HepG2 (cell line): Measurements from ENCODE around the gene P2RY6. TPM values are rescaled to one million over a fixed set of nuclear protein-coding genes. Genes with fewer than 3 reads are reported as not detected.

ENCODE experiments used
- ATRX ChIP-seq: sonication (generic); formaldehyde crosslinking; IDR thresholded peaks from 2 replicates; pipeline ENCODE4 v1.4.0; 2020; ENCODE audit warnings: missing genetic modification reagents, borderline replicate concordance
- CCAR2 ChIP-seq: fragments of 200-400 bp; formaldehyde crosslinking; optimal IDR thresholded peaks from 2 replicates; pipeline ENCODE3; 2018; ENCODE audit warnings: low read depth, mild to moderate bottlenecking, low read length, moderate library complexity
- ELF3 ChIP-seq: IDR thresholded peaks from 2 replicates; pipeline ENCODE4 v1.6.1; 2016; ENCODE audit warnings: missing genetic modification reagents, missing compliant biosample characterization
- KDM1A ChIP-seq: IDR thresholded peaks from 2 replicates; pipeline ENCODE4 v1.6.1; 2016; ENCODE audit warnings: missing compliant biosample characterization
- NBN ChIP-seq: fragments of 450-650 bp; conservative IDR thresholded peaks from 2 replicates; pipeline ENCODE4 v1.6.1; 2017
- RORA ChIP-seq: sonication (generic); formaldehyde crosslinking; IDR thresholded peaks from 2 replicates; pipeline ENCODE4 v1.5.0; 2020; ENCODE audit warnings: mild to moderate bottlenecking, missing genetic modification reagents, moderate library complexity
- SCMH1 ChIP-seq: sonication (generic); formaldehyde crosslinking; IDR thresholded peaks from 2 replicates; pipeline ENCODE4 v1.9.0; 2021; ENCODE audit warnings: missing genetic modification reagents, mild to moderate bottlenecking, borderline replicate concordance
- SMAD9 ChIP-seq: sonication (generic); formaldehyde crosslinking; IDR thresholded peaks from 2 replicates; pipeline ENCODE4 v1.5.1; 2020; ENCODE audit warnings: mild to moderate bottlenecking, missing genetic modification reagents
- SMARCE1 ChIP-seq: fragments of 450-650 bp; IDR thresholded peaks from 2 replicates; pipeline ENCODE4 v1.6.1; 2017; ENCODE audit warnings: borderline replicate concordance
- SNAI1 ChIP-seq: sonication (generic); formaldehyde crosslinking; IDR thresholded peaks from 2 replicates; pipeline ENCODE4 v1.5.0; 2020; ENCODE audit warnings: mild to moderate bottlenecking, missing genetic modification reagents, borderline replicate concordance
- TCF7L2 ChIP-seq: IDR thresholded peaks from 2 replicates; pipeline ENCODE4 v1.6.1; 2011; ENCODE audit warnings: mild to moderate bottlenecking, low read depth, low read length, moderate library complexity
- ZBTB40 ChIP-seq, 2 experiments: fragments of 450-650 bp in 1 of 2; sonication (generic) in 1 of 2; formaldehyde crosslinking in 1 of 2; IDR thresholded peaks; 2 replicates each; pipeline versions ENCODE4 v1.6.1 to v1.8.0; 2016 to 2022; ENCODE audit warnings: antibody characterized with exemption in 1 of 2, mild to moderate bottlenecking in 1 of 2, missing genetic modification reagents in 1 of 2
- ZFP90 ChIP-seq: sonication (generic); formaldehyde crosslinking; IDR thresholded peaks from 2 replicates; pipeline ENCODE4 v1.8.0; 2022; ENCODE audit warnings: missing genetic modification reagents, mild to moderate bottlenecking, inconsistent platforms, borderline replicate concordance
- ZNF124 ChIP-seq: sonication (generic); formaldehyde crosslinking; IDR thresholded peaks from 2 replicates; pipeline ENCODE4 v1.4.0; 2020; ENCODE audit warnings: missing genetic modification reagents
- polyA plus RNA-seq, 8 experiments: library from polyadenylated mRNA; depleted of rRNA in 3 of 8; stranded (reverse) in 7 of 8; unstranded in 1 of 8; fragments of >200 nt; fragmentation: Illumina TruSeq in 4 of 8; extraction: Trizol in 4 of 8; gene quantifications; 2 replicates each; pipeline versions ENCODE4 v1.2.1 to v1.2.3, GENCODE V29; 2011 to 2016; ENCODE audit warnings: low read depth in 4 of 8, missing spikeins in 1 of 8, mixed read lengths in 1 of 8; ENCODE audit not compliant: insufficient read depth in 1 of 8
- total RNA-seq, 5 experiments: library from RNA; depleted of rRNA; stranded (reverse); fragments of >200 nt; fragmentation: Illumina TruSeq; extraction: Trizol; gene quantifications; 2 replicates each; pipeline ENCODE4 v1.2.3, GENCODE V29; 2016; ENCODE audit warnings: low read depth in 1 of 5
- TF ChIP-seq, protein P1 (sequence below): sonication (generic); formaldehyde crosslinking; IDR thresholded peaks from 2 replicates; pipeline ENCODE4 v1.8.1; 2022; ENCODE audit warnings: low read depth, mild to moderate bottlenecking, missing genetic modification reagents

The P2RY6 gene
- total and polyA plus RNA-seq, 2 of the 13 experiments (the other 11 are each of a cell fraction or from before 2014, with no cell fraction given), result 0.09 to 0.29 TPM

DNA sequence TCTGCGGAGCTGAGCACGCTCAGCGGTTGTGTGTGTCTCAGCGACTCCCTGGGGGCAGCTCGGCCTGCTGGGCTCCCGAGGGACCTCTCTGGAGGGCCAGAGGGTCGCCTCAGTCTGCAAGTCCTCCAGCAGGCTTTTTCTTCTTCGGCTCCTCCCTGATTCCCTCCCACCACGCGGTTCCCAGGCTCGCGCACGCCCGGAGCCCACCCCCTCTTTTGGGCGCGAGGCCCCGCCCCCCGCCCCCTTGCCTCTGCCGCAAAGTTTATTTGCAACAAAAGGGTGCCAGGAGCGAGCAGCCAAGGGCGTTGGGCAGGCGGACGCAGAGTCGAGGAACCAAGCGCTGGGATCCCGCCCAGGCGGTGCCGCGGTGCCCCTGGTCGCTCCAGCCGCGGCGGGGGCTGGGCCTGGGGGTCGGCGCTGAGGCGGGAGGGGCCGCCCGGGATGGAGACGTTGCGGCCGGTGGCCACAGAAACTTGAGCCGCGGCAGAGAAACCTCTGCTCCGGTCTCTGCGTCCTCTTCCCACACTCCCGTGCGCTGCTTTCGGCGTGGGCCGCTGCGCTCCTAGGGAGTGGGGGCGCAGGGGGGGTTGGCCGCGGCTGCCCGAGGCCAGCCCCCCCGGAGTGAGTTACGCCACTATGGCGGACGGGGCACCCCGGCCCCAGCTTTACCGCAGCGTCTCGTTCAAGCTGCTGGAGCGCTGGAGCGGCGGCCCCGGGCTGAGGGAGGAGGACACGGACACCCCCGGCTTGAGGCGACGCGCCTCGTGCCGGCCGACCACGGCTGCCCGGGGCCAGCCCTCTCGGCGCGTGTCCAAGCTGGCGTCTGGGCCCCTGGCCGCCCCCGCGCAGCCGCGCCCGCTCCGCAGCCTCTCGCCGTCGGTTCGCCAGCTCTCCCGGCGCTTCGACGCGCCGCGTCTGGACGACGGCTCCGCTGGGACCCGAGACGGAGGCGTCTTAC is 36.1 kb downstream of the P2RY6 start, which contains the start of gene ARHGEF17 (continued):
- TF ChIP-seq ATRX (no peak), ZBTB40 (IDR thresholded peaks at IDR 0.05) (no peak), ZBTB40 (CRISPR knock-in tag; IDR thresholded peaks at IDR 0.05) (no peak), SNAI1 (CRISPR knock-in tag) (no peak), TCF7L2 (no peak), SMARCE1 (no peak), SMAD9 (CRISPR knock-in tag) (0 out of 2 replicates have a peak, but pooled peaks have one; percentile 60), ZFP90 (peak; percentile 78; the same call in 1 of the 2 replicates), KDM1A (no peak), CCAR2 (no peak), ELF3 (CRISPR knock-in tag) (no peak), SCMH1 (CRISPR knock-in tag) (no peak), NBN (no peak), ZNF124 (CRISPR knock-in tag) (no peak), RORA (CRISPR knock-in tag) (no peak)
- TF ChIP-seq, protein P1, sequence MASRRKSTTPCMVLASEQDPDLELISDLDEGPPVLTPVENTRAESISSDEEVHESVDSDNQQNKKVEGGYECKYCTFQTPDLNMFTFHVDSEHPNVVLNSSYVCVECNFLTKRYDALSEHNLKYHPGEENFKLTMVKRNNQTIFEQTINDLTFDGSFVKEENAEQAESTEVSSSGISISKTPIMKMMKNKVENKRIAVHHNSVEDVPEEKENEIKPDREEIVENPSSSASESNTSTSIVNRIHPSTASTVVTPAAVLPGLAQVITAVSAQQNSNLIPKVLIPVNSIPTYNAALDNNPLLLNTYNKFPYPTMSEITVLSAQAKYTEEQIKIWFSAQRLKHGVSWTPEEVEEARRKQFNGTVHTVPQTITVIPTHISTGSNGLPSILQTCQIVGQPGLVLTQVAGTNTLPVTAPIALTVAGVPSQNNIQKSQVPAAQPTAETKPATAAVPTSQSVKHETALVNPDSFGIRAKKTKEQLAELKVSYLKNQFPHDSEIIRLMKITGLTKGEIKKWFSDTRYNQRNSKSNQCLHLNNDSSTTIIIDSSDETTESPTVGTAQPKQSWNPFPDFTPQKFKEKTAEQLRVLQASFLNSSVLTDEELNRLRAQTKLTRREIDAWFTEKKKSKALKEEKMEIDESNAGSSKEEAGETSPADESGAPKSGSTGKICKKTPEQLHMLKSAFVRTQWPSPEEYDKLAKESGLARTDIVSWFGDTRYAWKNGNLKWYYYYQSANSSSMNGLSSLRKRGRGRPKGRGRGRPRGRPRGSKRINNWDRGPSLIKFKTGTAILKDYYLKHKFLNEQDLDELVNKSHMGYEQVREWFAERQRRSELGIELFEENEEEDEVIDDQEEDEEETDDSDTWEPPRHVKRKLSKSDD (CRISPR knock-in tag), result no peak
